Left lung (tissue), 10 donors: ENCODE measurements around the gene LRRC4C. TPM values are rescaled to one million over a fixed set of nuclear protein-coding genes. Genes with fewer than 3 reads are reported as not detected.

Experiments
- ATAC-seq: fragments of 200-7000 bp; cut with Tn5 transposase; one replicate; pipeline ENCODE4 v1.9.1; 2020; ENCODE audit warnings: moderate library complexity
- DNase-seq, 4 donors: peaks; one replicate each; pipeline ENCODE4 v3.0.0-alpha.2; 2013 to 2020
- H3K27ac ChIP-seq, 2 donors: fragments of 200-600 bp; sonication (generic) in 1 of 2; one replicate each; pipeline versions ENCODE4 v1.5.0 to v1.8.0; 2020 to 2021
- H3K27me3 ChIP-seq, 2 donors: fragments of 200-600 bp; sonication (generic) in 1 of 2; one replicate each; pipeline versions ENCODE4 v1.5.0 to v1.8.0; 2020 to 2021
- H3K36me3 ChIP-seq, 2 donors: fragments of 200-600 bp; sonication (generic) in 1 of 2; one replicate each; pipeline versions ENCODE4 v1.5.0 to v1.8.0; 2020 to 2021
- H3K4me1 ChIP-seq, 2 donors: fragments of 200-600 bp; one replicate each; pipeline ENCODE4 v1.8.0; 2021
- H3K4me3 ChIP-seq, 2 donors: fragments of 200-600 bp; sonication (generic) in 1 of 2; one replicate each; pipeline versions ENCODE4 v1.5.0 to v1.8.0; 2020 to 2021; ENCODE audit warnings: mild to moderate bottlenecking in 1 of 2
- H3K9me3 ChIP-seq, 2 donors: fragments of 200-600 bp; sonication (generic) in 1 of 2; one replicate each; pipeline versions ENCODE4 v1.5.0 to v1.8.0; 2020 to 2021
- intact Hi-C, 2 donors: fragments of 100-400 bp; cut with DNase I; formaldehyde crosslinking; loops; one replicate each; pipeline versions ENCODE4 v1.11.2 to v1.14.2; 2022
- polyA plus RNA-seq, 6 donors: library from polyadenylated mRNA; unstranded; fragments of 120-200 nt; gene quantifications; one replicate each; pipeline ENCODE4 v1.2.1, GENCODE V29; 2013; ENCODE audit not compliant: insufficient read length in 6 of 6
- total RNA-seq, 2 donors: library from RNA; stranded (reverse); fragmentation: NEBNext Ultra II Directional; extraction: Animal tissue kit (Norgen Biotek cat#: 25700); gene quantifications; one replicate each; pipeline ENCODE4 v1.2.1, GENCODE V29; 2021
- TF ChIP-seq, protein P1 (sequence below), 2 donors: fragments of 200-600 bp; sonication (generic) in 1 of 2; IDR thresholded peaks; one replicate each; pipeline versions ENCODE4 v1.5.0 to v1.8.0; 2021; ENCODE audit warnings: antibody characterized with exemption in 2 of 2
- donor health status: DM: no; HTN: yes; CAD: no.
- donor health status: DM: no; HTN: no; CAD: no.

Gene LRRC4C
- total and polyA plus RNA-seq, 8 donors, result 0.50 to 6.8 (median 4.2) TPM

DNA sequence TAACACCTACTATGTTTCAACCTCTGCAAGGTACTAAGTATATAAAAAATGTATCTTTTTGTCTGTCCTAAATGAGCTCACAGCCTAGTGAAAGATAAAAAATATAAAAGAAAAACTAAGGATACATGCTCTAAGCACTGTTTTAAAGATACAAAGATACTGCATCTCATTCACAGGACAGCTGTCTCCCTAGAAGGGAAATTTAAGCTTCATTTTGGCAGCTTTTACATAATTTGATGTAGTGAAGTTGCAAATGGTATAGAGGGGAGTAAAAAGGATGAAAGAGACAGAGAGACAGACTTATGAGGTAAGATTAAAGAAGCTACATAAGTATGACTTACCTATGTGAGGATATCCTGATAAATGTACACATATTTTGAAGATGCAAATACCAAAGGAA, 53.6 kb downstream of the LRRC4C start:
- no peaks in the 10 kb centered on the region for H3K27me3 ChIP-seq
- TF ChIP-seq, protein P1, sequence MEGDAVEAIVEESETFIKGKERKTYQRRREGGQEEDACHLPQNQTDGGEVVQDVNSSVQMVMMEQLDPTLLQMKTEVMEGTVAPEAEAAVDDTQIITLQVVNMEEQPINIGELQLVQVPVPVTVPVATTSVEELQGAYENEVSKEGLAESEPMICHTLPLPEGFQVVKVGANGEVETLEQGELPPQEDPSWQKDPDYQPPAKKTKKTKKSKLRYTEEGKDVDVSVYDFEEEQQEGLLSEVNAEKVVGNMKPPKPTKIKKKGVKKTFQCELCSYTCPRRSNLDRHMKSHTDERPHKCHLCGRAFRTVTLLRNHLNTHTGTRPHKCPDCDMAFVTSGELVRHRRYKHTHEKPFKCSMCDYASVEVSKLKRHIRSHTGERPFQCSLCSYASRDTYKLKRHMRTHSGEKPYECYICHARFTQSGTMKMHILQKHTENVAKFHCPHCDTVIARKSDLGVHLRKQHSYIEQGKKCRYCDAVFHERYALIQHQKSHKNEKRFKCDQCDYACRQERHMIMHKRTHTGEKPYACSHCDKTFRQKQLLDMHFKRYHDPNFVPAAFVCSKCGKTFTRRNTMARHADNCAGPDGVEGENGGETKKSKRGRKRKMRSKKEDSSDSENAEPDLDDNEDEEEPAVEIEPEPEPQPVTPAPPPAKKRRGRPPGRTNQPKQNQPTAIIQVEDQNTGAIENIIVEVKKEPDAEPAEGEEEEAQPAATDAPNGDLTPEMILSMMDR (IDR thresholded peaks at IDR 0.05), result no peak
- H3K9me3 ChIP-seq, result no peaks in the 10 kb centered on the region
- no peaks in the 10 kb centered on the region for H3K4me1 ChIP-seq
- H3K27ac ChIP-seq, result no peak overlapping the region
- intact Hi-C loops, result no loop called here
- ATAC-seq, result no peak
- no peak overlapping the region for H3K4me3 ChIP-seq
- DNase-seq, result no peak
- no peaks in the 10 kb centered on the region for H3K36me3 ChIP-seq

- Histone ChIP-seq H3K27me3 (no peaks in the 10 kb centered on the region), H3K36me3 (no peaks in the 10 kb centered on the region), H3K9me3 (no peaks in the 10 kb centered on the region), H3K4me1 (peaks cover 0 to 3% of the 10 kb centered on the region in 2 donors), H3K27ac (no peak overlapping the region), H3K4me3 (no peak overlapping the region)
- intact Hi-C loops, result no loop called here
- ATAC-seq, result no peak
- TF ChIP-seq, protein P1 (IDR thresholded peaks at IDR 0.05), result no peak
- DNase-seq, result no peak
These were observed 55.3 kb downstream of the LRRC4C start for GRCh38 chr11:41404109-41404508.

DNA sequence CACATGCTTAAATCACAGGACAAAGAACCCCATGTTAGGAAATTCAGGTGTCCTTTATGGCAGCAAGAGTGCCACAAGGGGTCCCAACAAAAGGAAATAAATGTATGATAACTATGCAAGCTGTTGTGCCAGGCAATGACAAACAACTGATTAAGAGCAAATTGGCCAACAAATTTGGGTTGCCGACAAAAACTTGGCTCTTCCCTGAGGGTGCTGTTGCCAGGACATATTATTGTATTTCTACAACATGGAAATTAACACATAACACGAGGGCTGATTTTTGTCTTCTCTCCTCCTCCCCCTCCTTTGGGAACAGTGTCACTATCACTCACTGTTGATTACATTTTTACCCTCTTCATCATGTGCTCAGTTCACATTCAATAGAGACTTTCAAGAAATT, 56.0 kb downstream of the LRRC4C start:
- H3K27ac ChIP-seq, result no peak overlapping the region
- no peaks in the 10 kb centered on the region for H3K9me3 ChIP-seq
- intact Hi-C loops, result no loop called here
- DNase-seq (no peak), ATAC-seq (no peak)
- H3K27me3 ChIP-seq, result no peaks in the 10 kb centered on the region
- H3K4me3 ChIP-seq, result no peak overlapping the region
- H3K36me3 ChIP-seq, result no peaks in the 10 kb centered on the region
- TF ChIP-seq, protein P1 (IDR thresholded peaks at IDR 0.05), result no peak
- peaks cover 0 to 5% of the 10 kb centered on the region in 2 donors for H3K4me1 ChIP-seq

DNA sequence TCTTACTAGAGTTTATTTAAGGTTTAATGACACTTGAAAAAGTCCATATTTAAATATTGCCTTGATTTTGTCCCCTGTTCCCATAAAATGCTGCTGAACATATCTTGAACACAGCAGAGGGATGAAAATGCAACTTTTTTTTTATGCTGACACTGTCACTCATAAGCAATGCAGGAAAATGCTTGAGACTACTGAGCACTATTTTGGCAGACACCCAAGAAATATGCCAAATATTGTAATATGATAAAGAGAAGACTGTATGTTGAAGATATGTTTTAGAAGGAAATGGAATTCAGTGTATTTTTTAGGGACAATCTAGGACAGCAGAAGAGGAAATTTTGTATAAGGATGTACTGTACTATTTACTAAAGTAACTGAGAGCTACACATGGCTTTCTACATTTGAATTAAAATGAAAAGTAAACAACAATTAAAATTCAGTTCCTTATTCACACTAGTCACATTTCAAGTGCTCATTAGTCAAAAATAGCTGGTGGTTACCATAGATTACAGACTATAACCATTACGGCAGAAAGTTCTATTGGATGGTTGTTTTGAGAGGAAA, 58.6 kb downstream of the LRRC4C start:
- Histone ChIP-seq H3K4me1 (peaks cover 4 to 5% of the 10 kb centered on the region in 2 donors), H3K36me3 (no peaks in the 10 kb centered on the region), H3K27ac (peak overlapping the region in 1 of 2 donors; percentile 35), H3K27me3 (no peaks in the 10 kb centered on the region), H3K4me3 (no peak overlapping the region), H3K9me3 (no peaks in the 10 kb centered on the region)
- peak; percentile 45 for ATAC-seq
- no peak for DNase-seq
- intact Hi-C loops, result no loop called here
- TF ChIP-seq, protein P1 (IDR thresholded peaks at IDR 0.05), result no peak

GRCh38 chr11:41400124-41400523, 59.3 kb downstream of the LRRC4C start:
- peak overlapping the region in 1 of 2 donors; percentile 35 for H3K27ac ChIP-seq
- TF ChIP-seq, protein P1 (IDR thresholded peaks at IDR 0.05), result no peak
- H3K36me3 ChIP-seq, result no peaks in the 10 kb centered on the region
- H3K4me1 ChIP-seq, result peaks cover 4 to 5% of the 10 kb centered on the region in 2 donors
- no peaks in the 10 kb centered on the region for H3K27me3 ChIP-seq
- intact Hi-C loops, result no loop called here
- no peak overlapping the region for H3K4me3 ChIP-seq
- DNase-seq (peak in 1 of 4 donors; percentile 20), ATAC-seq (peak; percentile 70)
- no peaks in the 10 kb centered on the region for H3K9me3 ChIP-seq
